ENCODE measurements around the gene AKAP8L.

Gene AKAP8L

GRCh38 chr19:15448778-15449619 lies 30.2 kb upstream of the AKAP8L start:
- H2AFZ ChIP-seq (ENCODE audit: insufficient read depth, low read length, poor library complexity): peak overlapping the region; percentile 90
- H3K27ac ChIP-seq (ENCODE audit: low read depth, low read length): no peak overlapping the region
- peaks cover 8 to 11% of the 10 kb centered on the region in 2 experiments for H3K4me1 ChIP-seq (ENCODE audit: control insufficient read depth in 1 of 2, insufficient read depth in 2 of 2, low read length in 2 of 2)
- peaks cover 16% of the 10 kb centered on the region for H3K9me3 ChIP-seq (ENCODE audit: insufficient read depth, low read depth, low read length)
- peak overlapping the region; percentile 32 for H3K14ac ChIP-seq (ENCODE audit: low read length)
- H3K36me3 ChIP-seq (ENCODE audit: control insufficient read depth in 1 of 2, insufficient read depth in 2 of 2, low read length in 2 of 2): no peaks in the 10 kb centered on the region
- H3K79me1 ChIP-seq (ENCODE audit: low read length): no peaks in the 10 kb centered on the region
- H3K9ac ChIP-seq (ENCODE audit: low read length): no peak overlapping the region
- H2AK5ac ChIP-seq (ENCODE audit: low read length): peak overlapping the region; percentile 50
- peak overlapping the region; percentile 60 for H2BK12ac ChIP-seq (ENCODE audit: low read length)
- H3K79me2 ChIP-seq (ENCODE audit: control insufficient read depth, insufficient read depth, low read length, poor library complexity): no peaks in the 10 kb centered on the region
- H3K4ac ChIP-seq (ENCODE audit: low read depth, low read length): peak overlapping the region; percentile 27
- H4K8ac ChIP-seq (ENCODE audit: low read depth, low read length): peak overlapping the region; percentile 83
- peak in 1 of 2 donors; percentile 44 for DNase-seq
- peak overlapping the region; percentile 68 for H4K91ac ChIP-seq (ENCODE audit: low read depth, low read length)
- H3K27me3 ChIP-seq (ENCODE audit: insufficient read depth, low read length): peaks cover 12% of the 10 kb centered on the region
- H2BK5ac ChIP-seq (ENCODE audit: low read depth, low read length, poor library complexity): no peak overlapping the region
- peak overlapping the region; percentile 90 for H3K4me2 ChIP-seq (ENCODE audit: low read length)
- peak overlapping the region; percentile 69 for H3K4me3 ChIP-seq (ENCODE audit: low read depth, low read length)
- no peak overlapping the region for H3K23ac ChIP-seq (ENCODE audit: low read length)
- H4K12ac ChIP-seq (ENCODE audit: low read depth, low read length): peak overlapping the region; percentile 55
- no CpG with 5 or more reads among the region's 43 CpGs for WGBS (ENCODE audit: extremely low coverage, insufficient coverage, insufficient read length)
- H2BK120ac ChIP-seq (ENCODE audit: insufficient read depth, low read length, poor library complexity): no peak overlapping the region
- peak overlapping the region; percentile 39 for H3K18ac ChIP-seq (ENCODE audit: low read length)

GRCh38 chr19:15448044-15448777 lies 29.4 kb upstream of the AKAP8L start:
- Histone ChIP-seq H3K18ac (ENCODE audit: low read length) (no peak overlapping the region), H3K4me2 (ENCODE audit: low read length) (no peak overlapping the region), H3K9ac (ENCODE audit: low read length) (no peak overlapping the region), H2AK5ac (ENCODE audit: low read length) (no peak overlapping the region), H3K36me3 (ENCODE audit: control insufficient read depth in 1 of 2, insufficient read depth in 2 of 2, low read length in 2 of 2) (no peaks in the 10 kb centered on the region), H3K4ac (ENCODE audit: low read depth, low read length) (no peak overlapping the region), H4K91ac (ENCODE audit: low read depth, low read length) (no peak overlapping the region), H3K79me1 (ENCODE audit: low read length) (no peaks in the 10 kb centered on the region), H2BK12ac (ENCODE audit: low read length) (no peak overlapping the region), H4K12ac (ENCODE audit: low read depth, low read length) (no peak overlapping the region), H3K14ac (ENCODE audit: low read length) (no peak overlapping the region), H2BK120ac (ENCODE audit: insufficient read depth, low read length, poor library complexity) (no peak overlapping the region), H2AFZ (ENCODE audit: insufficient read depth, low read length, poor library complexity) (no peak overlapping the region), H4K8ac (ENCODE audit: low read depth, low read length) (no peak overlapping the region), H3K4me1 (ENCODE audit: control insufficient read depth in 1 of 2, insufficient read depth in 2 of 2, low read length in 2 of 2) (peaks cover 8 to 11% of the 10 kb centered on the region in 2 experiments), H3K27me3 (ENCODE audit: insufficient read depth, low read length) (peaks cover 11% of the 10 kb centered on the region), H3K27ac (ENCODE audit: low read depth, low read length) (no peak overlapping the region), H3K79me2 (ENCODE audit: control insufficient read depth, insufficient read depth, low read length, poor library complexity) (no peaks in the 10 kb centered on the region), H3K4me3 (ENCODE audit: low read depth, low read length) (no peak overlapping the region), H3K23ac (ENCODE audit: low read length) (no peak overlapping the region), H3K9me3 (ENCODE audit: insufficient read depth, low read depth, low read length) (peaks cover 14% of the 10 kb centered on the region), H2BK5ac (ENCODE audit: low read depth, low read length, poor library complexity) (no peak overlapping the region)
- no CpG with 5 or more reads among the region's 17 CpGs for WGBS (ENCODE audit: extremely low coverage, insufficient coverage, insufficient read length)
- DNase-seq: no peak

GRCh38 chr19:15447057-15447456 lies 28.3 kb upstream of the AKAP8L start:
- WGBS (ENCODE audit: extremely low coverage, insufficient coverage, insufficient read length): no CpG with 5 or more reads among the region's 4 CpGs

GRCh38 chr19:15445807-15446376 lies 27.1 kb upstream of the AKAP8L start:
- Histone ChIP-seq H3K14ac (ENCODE audit: low read length) (no peak overlapping the region), H2BK12ac (ENCODE audit: low read length) (no peak overlapping the region), H3K4ac (ENCODE audit: low read depth, low read length) (no peak overlapping the region), H3K79me1 (ENCODE audit: low read length) (no peaks in the 10 kb centered on the region), H2BK120ac (ENCODE audit: insufficient read depth, low read length, poor library complexity) (no peak overlapping the region), H3K9ac (ENCODE audit: low read length) (no peak overlapping the region), H3K27me3 (ENCODE audit: insufficient read depth, low read length) (no peaks in the 10 kb centered on the region), H3K79me2 (ENCODE audit: control insufficient read depth, insufficient read depth, low read length, poor library complexity) (no peaks in the 10 kb centered on the region), H3K9me3 (ENCODE audit: insufficient read depth, low read depth, low read length) (peaks cover 2% of the 10 kb centered on the region), H3K36me3 (ENCODE audit: control insufficient read depth in 1 of 2, insufficient read depth in 2 of 2, low read length in 2 of 2) (no peaks in the 10 kb centered on the region), H4K8ac (ENCODE audit: low read depth, low read length) (no peak overlapping the region), H3K4me2 (ENCODE audit: low read length) (no peak overlapping the region), H4K12ac (ENCODE audit: low read depth, low read length) (no peak overlapping the region), H3K23ac (ENCODE audit: low read length) (no peak overlapping the region), H2BK5ac (ENCODE audit: low read depth, low read length, poor library complexity) (no peak overlapping the region), H3K4me3 (ENCODE audit: low read depth, low read length) (no peak overlapping the region), H3K27ac (ENCODE audit: low read depth, low read length) (no peak overlapping the region), H3K18ac (ENCODE audit: low read length) (no peak overlapping the region), H4K91ac (ENCODE audit: low read depth, low read length) (no peak overlapping the region), H2AFZ (ENCODE audit: insufficient read depth, low read length, poor library complexity) (no peak overlapping the region), H2AK5ac (ENCODE audit: low read length) (no peak overlapping the region), H3K4me1 (ENCODE audit: control insufficient read depth in 1 of 2, insufficient read depth in 2 of 2, low read length in 2 of 2) (peaks cover 3 to 5% of the 10 kb centered on the region in 2 experiments)
- WGBS (ENCODE audit: extremely low coverage, insufficient coverage, insufficient read length): no CpG with 5 or more reads among the region's 7 CpGs
- no peak for DNase-seq

More at GRCh38 chr19:15447057-15447456, 28.3 kb upstream of the AKAP8L start:
- Histone ChIP-seq H3K27ac (ENCODE audit: low read depth, low read length) (no peak overlapping the region), H4K12ac (ENCODE audit: low read depth, low read length) (no peak overlapping the region), H4K91ac (ENCODE audit: low read depth, low read length) (no peak overlapping the region), H3K9me3 (ENCODE audit: insufficient read depth, low read depth, low read length) (peaks cover 7% of the 10 kb centered on the region), H3K4ac (ENCODE audit: low read depth, low read length) (no peak overlapping the region), H3K36me3 (ENCODE audit: control insufficient read depth in 1 of 2, insufficient read depth in 2 of 2, low read length in 2 of 2) (no peaks in the 10 kb centered on the region), H3K23ac (ENCODE audit: low read length) (no peak overlapping the region), H3K9ac (ENCODE audit: low read length) (no peak overlapping the region), H2BK120ac (ENCODE audit: insufficient read depth, low read length, poor library complexity) (no peak overlapping the region), H3K14ac (ENCODE audit: low read length) (no peak overlapping the region), H3K79me1 (ENCODE audit: low read length) (no peaks in the 10 kb centered on the region), H3K79me2 (ENCODE audit: control insufficient read depth, insufficient read depth, low read length, poor library complexity) (no peaks in the 10 kb centered on the region), H2BK5ac (ENCODE audit: low read depth, low read length, poor library complexity) (no peak overlapping the region), H2AFZ (ENCODE audit: insufficient read depth, low read length, poor library complexity) (no peak overlapping the region), H2BK12ac (ENCODE audit: low read length) (no peak overlapping the region), H3K4me3 (ENCODE audit: low read depth, low read length) (peak overlapping the region; percentile 11), H2AK5ac (ENCODE audit: low read length) (no peak overlapping the region), H3K4me1 (ENCODE audit: control insufficient read depth in 1 of 2, insufficient read depth in 2 of 2, low read length in 2 of 2) (peaks cover 3 to 5% of the 10 kb centered on the region in 2 experiments), H3K18ac (ENCODE audit: low read length) (no peak overlapping the region), H3K27me3 (ENCODE audit: insufficient read depth, low read length) (peaks cover under 1% of the 10 kb centered on the region), H4K8ac (ENCODE audit: low read depth, low read length) (no peak overlapping the region), H3K4me2 (ENCODE audit: low read length) (no peak overlapping the region)
- no peak for DNase-seq

Data from trophoblast cell (in vitro differentiated cells and primary cell).